Measurements from ENCODE around the gene AP4S1.

DNA sequence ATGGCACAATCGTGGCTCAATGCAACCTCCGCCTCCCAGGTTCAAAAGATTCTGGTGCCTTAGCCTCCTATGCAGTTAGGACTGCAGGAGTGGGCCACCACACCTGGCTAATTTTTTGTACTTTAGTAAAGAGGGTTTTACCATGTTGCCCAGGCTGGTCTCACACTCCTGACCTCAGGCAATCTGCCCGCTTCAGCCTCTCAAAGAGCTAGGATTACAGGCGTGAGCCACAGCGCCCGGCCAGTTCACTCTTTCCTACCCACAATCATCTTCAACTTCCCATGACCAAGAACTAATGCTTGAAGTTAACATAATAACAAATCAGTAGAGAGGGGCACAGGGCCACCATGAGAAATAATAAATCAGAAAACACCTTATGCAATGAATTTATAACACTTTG, 99.8 kb downstream of the AP4S1 start:
- TF ChIP-seq, protein P1, sequence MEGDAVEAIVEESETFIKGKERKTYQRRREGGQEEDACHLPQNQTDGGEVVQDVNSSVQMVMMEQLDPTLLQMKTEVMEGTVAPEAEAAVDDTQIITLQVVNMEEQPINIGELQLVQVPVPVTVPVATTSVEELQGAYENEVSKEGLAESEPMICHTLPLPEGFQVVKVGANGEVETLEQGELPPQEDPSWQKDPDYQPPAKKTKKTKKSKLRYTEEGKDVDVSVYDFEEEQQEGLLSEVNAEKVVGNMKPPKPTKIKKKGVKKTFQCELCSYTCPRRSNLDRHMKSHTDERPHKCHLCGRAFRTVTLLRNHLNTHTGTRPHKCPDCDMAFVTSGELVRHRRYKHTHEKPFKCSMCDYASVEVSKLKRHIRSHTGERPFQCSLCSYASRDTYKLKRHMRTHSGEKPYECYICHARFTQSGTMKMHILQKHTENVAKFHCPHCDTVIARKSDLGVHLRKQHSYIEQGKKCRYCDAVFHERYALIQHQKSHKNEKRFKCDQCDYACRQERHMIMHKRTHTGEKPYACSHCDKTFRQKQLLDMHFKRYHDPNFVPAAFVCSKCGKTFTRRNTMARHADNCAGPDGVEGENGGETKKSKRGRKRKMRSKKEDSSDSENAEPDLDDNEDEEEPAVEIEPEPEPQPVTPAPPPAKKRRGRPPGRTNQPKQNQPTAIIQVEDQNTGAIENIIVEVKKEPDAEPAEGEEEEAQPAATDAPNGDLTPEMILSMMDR (IDR thresholded peaks at IDR 0.05; ENCODE audit: borderline replicate concordance, extremely low read depth, low read length, poor library complexity, severe bottlenecking), result no peak
- no peak for TF ChIP-seq EZH2 (IDR thresholded peaks at IDR 0.05; ENCODE audit: borderline replicate concordance, low read depth, low read length, severe bottlenecking)
